Measurements from ENCODE around the gene PPEF1.

DNA sequence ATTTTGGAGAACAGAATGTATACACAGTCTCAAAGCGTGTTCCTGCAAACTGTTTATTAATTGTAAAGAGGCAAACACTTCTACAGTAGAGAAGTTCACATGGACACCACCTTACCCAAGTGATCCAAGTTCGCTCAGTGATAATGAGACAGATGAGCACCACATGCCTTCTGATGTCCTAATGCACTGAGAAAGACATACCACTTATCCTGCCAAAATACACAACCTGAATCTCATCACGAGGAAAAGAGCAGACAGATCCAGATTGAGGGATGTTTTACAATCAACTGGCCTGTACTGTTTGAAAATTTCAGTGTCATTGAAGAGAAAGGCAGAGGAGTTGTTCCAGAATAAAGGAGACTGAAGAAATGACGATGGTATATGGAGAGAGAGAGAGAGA lies 12.4 kb downstream of the PPEF1 start:
- TF ChIP-seq POLR2AphosphoS5 (IDR thresholded peaks at IDR 0.05; ENCODE audit: low read depth, low read length) (no peak), POLR2A (IDR thresholded peaks at IDR 0.05; ENCODE audit: low read depth, low read length) (no peak)

Measured in GM12892 (cell line).